Measurements from ENCODE around the gene HERC3.

HERC3 gene

GRCh38 chr4:88752076-88752463 lies 159.8 kb downstream of the HERC3 start:
- no peak for DNase-seq

GRCh38 chr4:88752754-88753153 lies 160.5 kb downstream of the HERC3 start:
- DNase-seq, result no peak

- DNase-seq, result no peak
Measured at GRCh38 chr4:88753658-88754571, 161.6 kb downstream of the HERC3 start.

- no peak for DNase-seq
Measured at GRCh38 chr4:88754796-88755195, 162.5 kb downstream of the HERC3 start.

- DNase-seq, result no peak
Measured at GRCh38 chr4:88755454-88755853, 163.2 kb downstream of the HERC3 start.

- DNase-seq, result no peak
Measured at GRCh38 chr4:88756149-88756548, 163.9 kb downstream of the HERC3 start.

- DNase-seq, result no peak
Measured at GRCh38 chr4:88757067-88757466, 164.8 kb downstream of the HERC3 start.

- no peak for DNase-seq
Measured at GRCh38 chr4:88757776-88758175, 165.5 kb downstream of the HERC3 start.

All from CD4-positive, alpha-beta T cell treated with Interleukin-1 beta for 1 hour (primary cell).